GM18519 (cell line): ENCODE measurements around the gene LIMK2.
"Not testable (repeated sequence)": the region's sequence is repeated elsewhere in the genome, so short reads cannot be mapped to it uniquely, and the experiment has no call there.

ENCODE experiments used
- ATAC-seq: cut with Tn5 transposase; IDR thresholded peaks from one replicate; pipeline ENCODE4 v1.9.1; 2021; ENCODE audit warnings: mild to moderate bottlenecking, moderate library complexity; ENCODE audit not compliant: unreplicated experiment, low FRiP score

The LIMK2 gene

DNA sequence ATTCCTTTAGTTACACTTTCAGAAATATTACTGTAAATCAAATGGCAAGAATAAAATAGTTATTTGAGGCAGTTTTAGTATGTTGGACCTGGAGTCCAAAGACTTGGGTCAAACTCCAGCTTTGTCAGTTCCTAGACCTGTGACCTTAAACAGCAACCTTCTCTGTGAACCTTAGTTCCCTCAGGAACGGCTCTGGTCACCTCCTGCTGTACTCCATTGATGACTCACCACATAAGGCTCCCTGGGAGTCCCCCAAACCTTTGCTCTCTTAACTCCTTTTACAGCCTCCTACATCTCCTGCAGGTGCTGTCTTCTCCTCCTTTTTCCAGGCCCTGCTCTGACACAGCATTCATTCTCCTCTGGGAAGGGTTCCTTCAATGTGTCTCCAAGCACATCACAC is 29.1 kb downstream of the LIMK2 start:
- ATAC-seq: no peak

- ATAC-seq: no peak
Observed at GRCh38 chr22:31241936-31242335, 29.8 kb downstream of the LIMK2 start.

GRCh38 chr22:31243339-31244045 is 31.4 kb downstream of the LIMK2 start:
- ATAC-seq: no peak

GRCh38 chr22:31244046-31244942 is 32.2 kb downstream of the LIMK2 start:
- no peak for ATAC-seq

GRCh38 chr22:31244943-31245451 is 32.9 kb downstream of the LIMK2 start:
- no peak for ATAC-seq

GRCh38 chr22:31245998-31246397 is 33.9 kb downstream of the LIMK2 start:
- ATAC-seq: not testable (repeated sequence)

- no peak for ATAC-seq
Observed at GRCh38 chr22:31246687-31247086, 34.6 kb downstream of the LIMK2 start.

GRCh38 chr22:31247726-31248125 is 35.6 kb downstream of the LIMK2 start:
- ATAC-seq: no peak

DNA sequence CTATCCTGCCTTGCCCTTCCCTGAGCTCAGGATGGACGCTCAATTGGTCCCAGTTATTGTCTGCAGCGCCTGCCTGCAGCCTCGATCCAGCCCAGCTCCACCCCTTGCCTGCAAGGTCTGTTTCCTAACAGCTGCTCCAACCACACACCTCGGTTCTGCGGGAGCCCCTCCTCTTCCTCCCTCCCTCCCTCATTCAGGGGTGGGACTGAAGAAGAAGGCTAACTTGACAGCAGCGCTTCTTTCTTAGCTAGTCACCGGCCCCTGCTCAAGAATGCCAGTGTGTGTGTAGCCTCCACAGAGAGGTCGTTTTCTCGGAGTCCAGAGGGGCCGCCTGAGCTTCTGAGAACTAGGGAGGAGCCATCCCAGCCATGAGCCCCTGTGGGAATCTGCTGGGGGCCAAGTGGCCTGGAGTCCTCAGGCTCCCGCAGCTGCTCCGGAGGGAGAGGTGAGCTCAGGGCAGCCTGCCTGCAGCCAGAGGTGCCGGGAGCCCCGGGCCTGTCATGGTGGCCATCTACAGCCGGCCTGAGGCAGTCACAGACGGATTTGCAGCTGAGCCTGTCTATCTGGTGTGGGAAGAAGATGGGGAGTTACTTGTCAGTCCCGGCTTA is 36.1 kb downstream of the LIMK2 start:
- ATAC-seq: no peak

- no peak for ATAC-seq
Observed at GRCh38 chr22:31248965-31249958, 37.2 kb downstream of the LIMK2 start.

DNA sequence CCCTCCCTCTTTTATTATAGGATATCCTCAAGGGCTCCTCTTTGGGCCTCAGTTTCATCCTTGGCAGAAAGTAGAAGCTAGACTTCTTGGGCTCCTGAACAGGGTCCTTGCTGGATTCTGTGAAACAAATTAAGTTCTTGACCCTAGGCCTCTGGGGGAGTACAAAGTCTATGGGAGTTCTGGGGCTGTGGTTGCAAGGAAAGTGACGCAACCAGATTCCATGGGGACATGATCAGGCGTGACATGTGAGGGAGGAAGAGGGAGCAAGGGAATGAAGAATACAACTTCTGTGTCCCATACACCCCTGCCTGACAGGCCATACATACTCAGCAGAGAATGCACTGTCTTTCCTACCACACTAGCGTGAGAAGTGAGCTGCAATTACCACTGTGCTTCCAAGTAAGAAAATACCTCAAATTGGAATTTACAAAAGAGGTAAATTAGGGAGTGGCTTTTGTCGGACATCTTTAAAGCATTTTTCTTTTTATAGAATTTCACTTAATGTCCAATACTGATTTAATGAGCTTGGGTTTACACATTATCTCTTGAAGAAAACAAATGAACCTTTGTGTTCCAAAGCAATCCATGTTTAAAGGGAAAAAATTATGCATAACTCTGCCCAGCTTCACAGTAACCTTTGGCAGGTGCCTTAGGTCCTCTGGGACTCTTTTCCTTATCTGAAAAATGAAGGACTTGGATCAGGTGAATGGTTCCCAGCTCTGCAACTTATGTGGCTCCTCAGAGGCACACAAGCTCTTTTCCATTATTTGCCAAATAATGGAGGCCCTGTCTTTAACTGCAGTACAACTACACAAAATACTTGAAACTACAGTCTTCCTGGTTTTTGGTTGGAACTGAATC is 38.9 kb downstream of the LIMK2 start:
- ATAC-seq: no peak

DNA sequence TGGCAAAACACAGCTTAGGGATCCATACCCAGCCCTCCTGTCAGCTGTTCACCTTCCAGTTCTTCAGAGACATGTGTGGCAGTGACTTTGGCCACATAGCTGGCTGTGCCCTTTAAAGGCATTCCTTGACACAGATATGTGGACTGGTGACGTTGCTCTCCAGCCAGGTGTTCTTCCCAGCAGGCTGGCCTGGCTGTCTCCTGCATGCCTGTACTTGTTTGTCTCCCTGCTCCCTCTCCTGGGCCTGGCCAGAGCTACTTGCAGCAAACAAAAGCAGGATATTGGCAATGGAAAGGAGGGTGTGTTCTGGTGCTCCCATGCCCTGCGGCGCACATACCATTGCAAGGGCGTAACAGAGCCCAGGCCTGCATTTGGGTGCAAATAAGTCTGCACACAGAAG is 41.9 kb downstream of the LIMK2 start:
- ATAC-seq: no peak

DNA sequence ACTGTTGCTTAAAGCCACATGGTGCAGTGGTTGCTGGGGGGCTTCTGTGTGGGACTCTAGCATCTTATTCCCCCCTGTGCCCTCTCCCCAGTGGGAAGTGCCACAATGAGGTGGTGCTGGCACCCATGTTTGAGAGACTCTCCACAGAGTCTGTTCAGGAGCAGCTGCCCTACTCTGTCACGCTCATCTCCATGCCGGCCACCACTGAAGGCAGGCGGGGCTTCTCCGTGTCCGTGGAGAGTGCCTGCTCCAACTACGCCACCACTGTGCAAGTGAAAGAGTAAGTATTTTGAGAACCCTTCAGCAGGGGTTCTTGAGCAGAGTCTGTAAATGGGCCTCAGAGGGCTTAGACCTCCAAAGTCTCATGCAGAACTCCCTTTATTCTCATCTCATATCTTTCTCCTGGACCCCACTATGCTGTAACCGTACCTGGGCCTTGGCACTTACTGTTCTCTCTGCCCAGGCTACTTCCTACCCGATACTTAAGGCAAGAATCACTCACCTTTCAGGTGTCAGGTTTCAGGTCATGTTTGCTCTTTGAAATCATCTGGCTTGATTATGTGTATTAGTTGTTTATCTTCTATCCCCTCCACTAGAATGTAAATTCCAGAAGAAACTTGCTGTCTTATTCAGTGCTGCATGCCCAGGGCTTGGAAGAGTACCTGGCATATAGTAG is 47.8 kb downstream of the LIMK2 start:
- ATAC-seq: no peak

DNA sequence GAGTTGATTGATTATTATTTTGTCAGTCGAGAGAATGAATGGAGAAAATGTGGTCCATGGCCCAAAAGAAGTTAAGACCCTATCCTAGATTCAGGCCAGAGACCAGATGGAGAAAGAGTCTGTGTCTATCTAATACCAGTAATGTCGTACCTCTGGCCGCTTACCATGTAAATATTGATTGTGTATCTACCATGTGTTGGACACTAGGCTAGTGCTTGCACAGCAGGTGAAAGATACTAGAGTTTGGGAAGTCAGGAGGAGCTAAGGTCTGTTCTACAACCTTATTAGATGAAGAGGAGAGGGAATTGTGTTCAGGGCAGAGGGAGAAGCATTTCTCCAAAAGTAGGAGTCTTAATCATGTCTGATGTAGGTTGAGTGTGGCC is 48.4 kb downstream of the LIMK2 start:
- no peak for ATAC-seq

- ATAC-seq: no peak
Observed at GRCh38 chr22:31262312-31263133, 50.4 kb downstream of the LIMK2 start.

DNA sequence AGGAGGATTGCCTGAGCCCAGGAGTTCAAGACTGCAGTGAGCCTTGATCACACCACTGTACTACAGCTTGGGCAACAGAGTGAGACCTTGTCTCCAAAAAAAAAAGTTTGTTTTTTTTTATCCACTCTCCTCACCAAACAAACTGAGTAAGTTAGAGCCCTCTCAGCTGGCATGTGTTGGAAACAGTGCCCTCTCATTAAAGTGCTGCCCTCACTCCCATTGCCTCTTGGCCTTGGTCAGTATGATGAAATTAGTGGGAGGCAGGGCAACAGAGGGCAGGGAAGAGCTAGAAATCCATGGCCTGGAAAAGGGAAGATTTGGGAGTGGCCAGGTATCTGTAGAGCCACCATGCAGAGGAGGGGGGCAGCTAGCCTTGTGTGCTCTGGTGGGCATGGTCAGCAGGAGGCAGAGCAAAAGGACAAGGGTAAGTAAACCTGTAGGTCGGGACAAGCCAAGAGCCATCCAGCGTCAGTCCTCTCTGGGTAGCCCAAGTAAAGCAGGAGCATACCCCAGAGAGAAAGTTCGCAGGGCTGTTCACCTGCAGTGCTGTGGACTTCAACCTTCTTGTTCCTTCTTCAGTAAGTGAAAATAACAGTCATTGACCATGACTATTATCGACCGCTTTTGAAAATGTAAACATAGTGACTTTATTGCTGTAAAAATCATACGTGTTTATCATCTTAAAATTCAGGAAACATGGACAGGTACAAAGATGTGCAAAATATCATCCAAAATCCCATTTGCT is 52.0 kb downstream of the LIMK2 start:
- no peak for ATAC-seq

DNA sequence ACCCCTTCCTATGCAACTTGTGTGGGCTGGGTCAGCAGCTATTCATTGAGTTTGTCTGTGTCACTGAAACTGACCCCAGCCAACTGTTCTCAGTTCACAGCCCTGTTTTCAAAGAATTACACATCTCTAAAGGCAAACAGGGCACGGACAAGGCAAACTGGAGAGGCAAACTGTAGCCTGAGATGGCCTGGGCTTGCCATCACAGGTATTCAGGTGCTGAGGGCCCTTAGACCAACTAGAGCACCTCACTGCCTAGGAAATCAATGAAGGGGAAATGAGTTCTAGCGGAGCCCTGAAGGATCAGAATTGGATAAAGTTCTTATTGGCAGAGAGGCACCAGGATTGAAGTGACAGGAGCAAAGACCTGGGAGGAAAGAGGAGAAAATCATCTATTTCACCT is 56.2 kb downstream of the LIMK2 start:
- no peak for ATAC-seq
